ENCODE data around the gene KAZN. TPM values are rescaled to one million over a fixed set of nuclear protein-coding genes. Genes with fewer than 3 reads are reported as not detected.
A peak's percentile ranks its signal among the peaks of the same experiment; 100 is the strongest.

Gene KAZN
- total and polyA plus RNA-seq, 4 donors = 7.6 to 18.8 (median 11.2) TPM

- H3K4me3 ChIP-seq = no peak overlapping the region
- 84 to 88% methylated on average over 14 of the region's 14 CpGs for WGBS, 2 donors
- H3K27me3 ChIP-seq (ENCODE audit: control insufficient read depth in 3 of 3, insufficient read depth in 3 of 3, low read length in 2 of 3) = no peaks in the 10 kb centered on the region
- no peak overlapping the region for H3K27ac ChIP-seq (ENCODE audit: low read depth in 1 of 2, low read length in 1 of 2)
- peaks cover 0 to 13% (median 3%) of the 10 kb centered on the region in 5 donors for H3K4me1 ChIP-seq (ENCODE audit: control insufficient read depth in 5 of 5, insufficient read depth in 5 of 5, low read length in 5 of 5)
- DNase-seq (peak in 1 of 3 donors; percentile 23), ATAC-seq (ENCODE audit: insufficient read depth, low FRiP score) (no peak)
- H3K36me3 ChIP-seq (ENCODE audit: control insufficient read depth in 4 of 4, insufficient read depth in 4 of 4, low read length in 4 of 4) = no peaks in the 10 kb centered on the region
- H3K9me3 ChIP-seq (ENCODE audit: control insufficient read depth in 4 of 4, insufficient read depth in 3 of 4, low read length in 3 of 4) = no peaks in the 10 kb centered on the region
- no peak overlapping the region for H3K9ac ChIP-seq (ENCODE audit: insufficient read depth in 1 of 2, low read length in 2 of 2)
- TF ChIP-seq CTCF (IDR thresholded peaks at IDR 0.05; ENCODE audit: control extremely low read depth, extremely low read depth) = no peak
These were observed 193.2 kb downstream of the KAZN start for GRCh38 chr1:14791654-14792053.

DNA sequence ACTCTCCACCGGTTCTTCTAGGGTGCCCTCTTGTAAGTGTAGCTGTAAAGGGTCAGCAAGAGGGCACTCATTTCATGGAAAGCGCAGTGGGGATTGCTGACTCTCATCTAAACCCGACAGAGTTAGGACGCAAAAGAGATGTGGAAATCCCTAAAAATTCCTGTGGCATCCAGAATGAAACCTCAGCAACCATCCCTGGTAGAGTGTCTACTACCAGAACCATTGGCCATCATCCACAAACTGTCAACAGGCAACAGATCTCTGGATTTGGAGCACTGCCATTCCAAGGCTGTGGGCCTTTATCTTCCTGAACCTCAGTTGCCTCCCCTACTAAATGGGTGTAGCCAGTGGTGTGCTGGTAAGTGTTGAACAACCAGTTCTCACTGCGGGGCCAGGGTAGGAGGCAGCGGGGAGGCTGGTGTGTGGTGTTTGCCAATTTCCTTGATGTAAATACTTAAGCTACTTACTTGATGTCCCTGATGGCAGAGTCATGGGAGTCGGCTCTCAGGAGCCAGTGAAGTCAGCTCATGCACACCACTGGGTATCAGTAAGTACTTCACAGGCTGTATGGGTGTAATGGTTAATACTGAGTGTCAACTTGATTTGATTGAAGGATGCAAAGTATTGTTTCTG is 195.8 kb downstream of the KAZN start:
- no peak overlapping the region for H3K9ac ChIP-seq (ENCODE audit: insufficient read depth in 1 of 2, low read length in 2 of 2)
- 83 to 89% methylated on average over 7 of the region's 7 CpGs for WGBS, 2 donors
- no peak for DNase-seq

GRCh38 chr1:14794906-14795305 is 196.4 kb downstream of the KAZN start:
- ATAC-seq (ENCODE audit: insufficient read depth, low FRiP score) = no peak
- no peak overlapping the region for H3K4me3 ChIP-seq
- no peaks in the 10 kb centered on the region for H3K4me1 ChIP-seq (ENCODE audit: control insufficient read depth in 5 of 5, insufficient read depth in 5 of 5, low read length in 5 of 5)
- H3K9me3 ChIP-seq (ENCODE audit: control insufficient read depth in 4 of 4, insufficient read depth in 3 of 4, low read length in 3 of 4) = no peaks in the 10 kb centered on the region
- no peak for DNase-seq
- H3K27me3 ChIP-seq (ENCODE audit: control insufficient read depth in 3 of 3, insufficient read depth in 3 of 3, low read length in 2 of 3) = no peaks in the 10 kb centered on the region
- 87 to 89% methylated on average over 5 of the region's 5 CpGs for WGBS, 2 donors
- TF ChIP-seq CTCF (IDR thresholded peaks at IDR 0.05; ENCODE audit: control extremely low read depth, extremely low read depth) = no peak
- no peak overlapping the region for H3K27ac ChIP-seq (ENCODE audit: low read depth in 1 of 2, low read length in 1 of 2)
- no peak overlapping the region for H3K9ac ChIP-seq (ENCODE audit: insufficient read depth in 1 of 2, low read length in 2 of 2)
- no peaks in the 10 kb centered on the region for H3K36me3 ChIP-seq (ENCODE audit: control insufficient read depth in 4 of 4, insufficient read depth in 4 of 4, low read length in 4 of 4)

More for the DNA sequence above, 195.8 kb downstream of the KAZN start:
- Histone ChIP-seq H3K9me3 (ENCODE audit: control insufficient read depth in 4 of 4, insufficient read depth in 3 of 4, low read length in 3 of 4) (no peaks in the 10 kb centered on the region), H3K4me3 (no peak overlapping the region), H3K4me1 (ENCODE audit: control insufficient read depth in 5 of 5, insufficient read depth in 5 of 5, low read length in 5 of 5) (no peaks in the 10 kb centered on the region), H3K27me3 (ENCODE audit: control insufficient read depth in 3 of 3, insufficient read depth in 3 of 3, low read length in 2 of 3) (no peaks in the 10 kb centered on the region), H3K27ac (ENCODE audit: low read depth in 1 of 2, low read length in 1 of 2) (no peak overlapping the region), H3K36me3 (ENCODE audit: control insufficient read depth in 4 of 4, insufficient read depth in 4 of 4, low read length in 4 of 4) (no peaks in the 10 kb centered on the region)
- no peak for TF ChIP-seq CTCF (IDR thresholded peaks at IDR 0.05; ENCODE audit: control extremely low read depth, extremely low read depth)
- ATAC-seq (ENCODE audit: insufficient read depth, low FRiP score) = no peak

DNA sequence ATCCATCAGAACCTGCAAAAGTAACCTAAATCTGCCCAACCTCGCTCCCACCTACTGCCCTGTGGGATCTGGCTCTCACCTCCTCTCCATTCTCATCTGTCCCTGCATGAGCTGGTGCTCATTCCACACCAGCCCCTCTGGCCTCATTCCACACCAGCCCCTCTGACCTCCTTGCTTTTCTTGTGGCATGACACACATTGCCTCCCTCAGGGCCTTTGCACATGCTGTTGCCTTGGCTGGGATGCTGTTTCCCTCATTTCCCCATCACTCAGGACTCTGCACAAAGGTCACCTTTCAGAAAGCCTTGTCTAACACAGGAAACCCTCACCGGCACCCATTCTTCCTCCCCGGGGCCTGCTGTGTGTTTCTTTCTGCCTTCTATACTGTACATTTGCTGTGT is 197.1 kb downstream of the KAZN start:
- ATAC-seq (ENCODE audit: insufficient read depth, low FRiP score) (no peak), DNase-seq (no peak)
- 80 to 85% methylated on average over 3 of the region's 3 CpGs for WGBS, 2 donors
- Histone ChIP-seq H3K9me3 (ENCODE audit: control insufficient read depth in 4 of 4, insufficient read depth in 3 of 4, low read length in 3 of 4) (no peaks in the 10 kb centered on the region), H3K27me3 (ENCODE audit: control insufficient read depth in 3 of 3, insufficient read depth in 3 of 3, low read length in 2 of 3) (no peaks in the 10 kb centered on the region), H3K36me3 (ENCODE audit: control insufficient read depth in 4 of 4, insufficient read depth in 4 of 4, low read length in 4 of 4) (no peaks in the 10 kb centered on the region), H3K9ac (ENCODE audit: insufficient read depth in 1 of 2, low read length in 2 of 2) (no peak overlapping the region), H3K4me1 (ENCODE audit: control insufficient read depth in 5 of 5, insufficient read depth in 5 of 5, low read length in 5 of 5) (no peaks in the 10 kb centered on the region), H3K4me3 (no peak overlapping the region), H3K27ac (ENCODE audit: low read depth in 1 of 2, low read length in 1 of 2) (no peak overlapping the region)
- TF ChIP-seq CTCF (IDR thresholded peaks at IDR 0.05; ENCODE audit: control extremely low read depth, extremely low read depth) = no peak

Measured in lung (tissue), 12 donors.